HG03025 (cell line): Measurements from ENCODE around the gene GRIFIN.

Source experiments
- ATAC-seq: cut with Tn5 transposase; IDR thresholded peaks from one replicate; pipeline ENCODE4 v1.9.1; 2021; ENCODE audit warnings: mild to moderate bottlenecking, moderate library complexity; ENCODE audit not compliant: unreplicated experiment, low FRiP score

Gene GRIFIN

GRCh38 chr7:2513702-2514101 is 37.5 kb upstream of the GRIFIN start:
- no peak for ATAC-seq

DNA sequence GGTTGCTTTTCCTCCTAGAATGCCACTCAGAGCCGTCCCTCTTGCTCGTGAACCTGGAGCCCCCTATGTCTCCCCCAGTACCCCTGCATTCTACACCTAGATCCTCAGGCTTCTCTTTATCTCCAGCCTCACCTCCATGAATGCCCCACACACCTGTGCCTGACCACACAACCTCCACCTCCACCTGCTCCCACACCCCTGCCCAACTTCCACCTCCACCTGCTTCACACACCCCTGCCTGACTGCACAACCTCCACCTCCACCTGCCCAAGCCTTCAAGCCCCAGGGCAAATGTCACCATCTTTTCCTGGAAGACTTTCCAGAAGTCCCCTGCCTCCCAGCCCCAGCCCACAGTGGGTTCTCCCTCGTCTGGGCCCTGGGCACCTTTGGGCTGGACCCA is 36.5 kb upstream of the GRIFIN start:
- no peak for ATAC-seq

- ATAC-seq: no peak
Observed at GRCh38 chr7:2512179-2512661, 36.0 kb upstream of the GRIFIN start.

DNA sequence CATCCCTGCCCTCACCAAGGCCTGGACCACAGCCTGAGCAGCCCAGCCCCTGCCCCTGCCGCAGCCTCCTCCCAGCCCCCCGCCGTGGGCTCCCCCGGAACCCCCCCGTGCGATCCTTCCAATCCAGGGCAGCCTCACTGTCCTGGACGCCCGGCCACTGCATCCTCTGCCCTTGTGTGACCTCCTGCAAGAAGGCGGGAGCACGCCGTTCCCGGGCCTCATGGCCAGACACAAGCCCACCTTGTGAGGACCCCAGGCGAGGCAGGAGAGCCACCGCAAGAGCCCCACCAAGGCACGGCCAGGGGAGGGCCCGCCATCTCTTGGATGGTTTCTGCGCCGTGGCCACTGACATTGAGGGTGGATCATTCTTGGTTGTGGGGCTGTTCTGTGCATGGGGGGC is 35.6 kb upstream of the GRIFIN start:
- no peak for ATAC-seq

GRCh38 chr7:2510909-2511768 is 34.9 kb upstream of the GRIFIN start:
- no peak for ATAC-seq

- ATAC-seq: no peak
Observed at GRCh38 chr7:2510130-2510776, 34.1 kb upstream of the GRIFIN start.

GRCh38 chr7:2509298-2509906 is 33.2 kb upstream of the GRIFIN start:
- no peak for ATAC-seq

DNA sequence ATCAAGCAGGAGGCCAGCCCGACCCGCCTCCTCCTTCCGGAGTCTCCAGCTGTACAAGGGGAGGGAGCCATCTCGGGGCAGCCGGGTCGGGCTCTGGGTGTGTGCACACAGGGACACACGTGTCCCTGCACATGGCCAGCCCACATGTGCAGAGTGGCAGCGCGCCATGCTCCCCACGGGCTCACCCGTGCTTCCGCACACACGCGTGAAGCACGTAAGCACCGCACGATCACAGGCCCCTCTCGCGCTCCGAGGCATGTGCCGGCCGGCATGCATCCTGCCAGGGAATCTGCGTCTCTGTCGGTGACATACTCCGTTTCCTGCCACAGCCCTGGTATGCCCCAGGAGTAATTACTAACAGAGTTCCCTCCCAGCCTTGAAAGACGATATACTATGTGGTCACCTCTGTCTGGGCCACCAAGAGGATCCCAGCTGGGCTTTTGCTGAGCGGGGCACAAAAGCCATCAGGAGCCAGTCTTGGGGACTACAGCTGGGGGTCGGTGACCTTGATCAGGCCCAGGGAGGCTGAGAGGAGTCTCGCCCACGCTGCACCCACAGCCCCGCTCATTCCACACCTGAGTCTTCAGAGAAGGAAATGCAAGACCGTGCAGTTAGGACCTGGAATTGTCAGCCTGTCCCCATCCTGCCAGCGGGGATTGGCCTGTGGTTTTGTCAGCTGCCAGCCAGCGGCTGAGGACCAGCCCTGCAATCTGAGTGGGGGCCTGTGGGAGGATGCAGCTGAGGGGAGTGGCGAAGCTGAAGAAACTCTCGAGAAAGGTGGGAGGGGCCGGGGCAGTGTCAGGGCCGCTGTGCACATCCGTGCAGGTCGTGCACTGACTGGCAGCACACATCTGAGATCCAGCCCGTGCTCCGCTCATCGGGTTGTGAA is 32.4 kb upstream of the GRIFIN start:
- ATAC-seq: no peak

- no peak for ATAC-seq
Observed at GRCh38 chr7:2507917-2508306, 31.7 kb upstream of the GRIFIN start.

DNA sequence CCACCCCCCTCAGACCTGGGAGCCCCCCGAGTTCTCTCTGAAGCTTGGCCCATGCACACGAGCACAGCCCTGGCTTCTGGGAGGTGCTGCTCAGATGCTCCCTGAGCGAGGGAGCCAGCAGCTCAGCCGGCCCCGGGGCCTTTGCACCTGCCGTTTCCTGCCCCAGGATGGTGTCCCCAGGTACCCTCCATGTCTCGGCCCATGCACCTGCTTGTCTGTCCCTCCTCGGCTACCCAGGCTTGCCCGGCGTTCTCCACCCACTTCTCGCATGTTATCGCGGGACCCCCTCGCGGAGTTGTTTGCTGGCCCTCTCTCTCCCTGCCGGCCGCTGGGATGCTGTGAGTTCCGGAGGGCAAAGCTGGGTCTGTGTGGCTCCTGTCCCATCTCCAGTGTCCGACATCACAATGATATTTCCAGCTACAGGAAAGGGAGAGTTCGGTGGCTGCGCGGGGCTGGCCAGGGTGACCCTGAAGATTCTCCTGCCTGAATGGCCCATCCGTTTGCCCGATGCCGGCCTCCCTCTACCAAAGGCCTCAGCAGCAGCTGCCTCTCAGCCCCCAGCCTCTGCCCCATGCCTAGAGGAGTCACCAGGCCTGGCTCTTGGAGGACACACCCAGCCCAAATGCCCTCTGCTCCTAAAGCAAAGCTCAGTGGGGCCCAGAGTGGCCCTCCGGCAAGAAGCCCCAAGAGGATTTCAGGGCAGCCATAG is 31.2 kb upstream of the GRIFIN start:
- no peak for ATAC-seq

DNA sequence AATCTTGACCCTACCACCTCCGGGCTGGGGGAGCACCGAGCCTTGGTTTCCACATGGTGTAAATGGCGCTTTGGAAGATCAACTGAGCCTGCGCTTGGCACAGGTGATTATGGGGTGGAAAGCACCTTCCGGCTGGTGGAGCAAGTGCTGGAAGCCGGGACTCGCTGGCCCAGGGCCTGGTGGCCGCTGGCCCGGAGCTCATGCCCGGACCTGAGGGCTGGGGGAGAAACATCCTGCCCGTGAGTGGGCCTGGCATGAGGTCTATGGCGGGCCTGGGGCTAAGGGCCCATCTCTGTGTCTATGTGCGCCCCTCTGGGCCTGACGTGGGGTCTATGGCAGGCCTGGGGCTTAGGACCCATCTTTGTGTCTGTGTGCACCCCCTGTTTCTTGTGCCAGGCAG is 29.2 kb upstream of the GRIFIN start:
- ATAC-seq: no peak

GRCh38 chr7:2504889-2505375 is 28.7 kb upstream of the GRIFIN start:
- ATAC-seq: no peak

DNA sequence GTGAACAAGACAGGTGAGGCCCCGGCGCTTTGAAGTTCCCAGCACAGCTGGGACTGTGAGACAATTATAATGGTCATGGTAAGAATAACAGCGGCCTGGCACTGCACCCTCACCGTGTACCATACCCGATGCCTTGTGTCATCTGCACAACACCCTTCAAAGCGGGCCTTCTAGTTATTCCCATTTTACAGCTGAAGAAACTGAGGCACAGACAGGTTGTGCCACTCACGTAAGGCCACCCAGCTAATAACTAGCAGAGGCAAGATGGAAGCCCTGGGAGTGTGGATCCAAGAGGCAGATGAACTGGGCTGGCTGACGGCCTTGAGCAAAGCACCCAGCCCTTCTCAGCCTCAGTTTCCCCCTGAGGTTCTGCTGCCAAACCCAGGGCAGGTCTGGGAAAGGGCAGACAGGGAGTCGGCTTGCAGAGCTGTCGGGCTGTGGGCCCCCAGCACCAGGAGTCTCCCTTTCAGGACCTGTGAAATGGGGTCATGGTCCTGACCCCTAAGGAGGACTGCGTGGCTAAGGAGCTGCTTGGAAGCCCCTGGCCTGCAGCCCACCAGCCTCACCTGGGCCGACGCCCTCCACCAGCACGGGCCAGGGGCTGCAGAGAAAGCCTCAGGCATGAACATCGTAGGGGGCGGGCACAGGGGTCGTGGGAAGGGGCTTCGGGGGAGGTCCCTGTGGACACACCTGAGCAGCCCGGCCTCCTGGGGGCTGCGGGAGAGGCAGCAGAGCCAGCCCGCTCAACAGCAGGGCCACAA is 28.1 kb upstream of the GRIFIN start:
- no peak for ATAC-seq

DNA sequence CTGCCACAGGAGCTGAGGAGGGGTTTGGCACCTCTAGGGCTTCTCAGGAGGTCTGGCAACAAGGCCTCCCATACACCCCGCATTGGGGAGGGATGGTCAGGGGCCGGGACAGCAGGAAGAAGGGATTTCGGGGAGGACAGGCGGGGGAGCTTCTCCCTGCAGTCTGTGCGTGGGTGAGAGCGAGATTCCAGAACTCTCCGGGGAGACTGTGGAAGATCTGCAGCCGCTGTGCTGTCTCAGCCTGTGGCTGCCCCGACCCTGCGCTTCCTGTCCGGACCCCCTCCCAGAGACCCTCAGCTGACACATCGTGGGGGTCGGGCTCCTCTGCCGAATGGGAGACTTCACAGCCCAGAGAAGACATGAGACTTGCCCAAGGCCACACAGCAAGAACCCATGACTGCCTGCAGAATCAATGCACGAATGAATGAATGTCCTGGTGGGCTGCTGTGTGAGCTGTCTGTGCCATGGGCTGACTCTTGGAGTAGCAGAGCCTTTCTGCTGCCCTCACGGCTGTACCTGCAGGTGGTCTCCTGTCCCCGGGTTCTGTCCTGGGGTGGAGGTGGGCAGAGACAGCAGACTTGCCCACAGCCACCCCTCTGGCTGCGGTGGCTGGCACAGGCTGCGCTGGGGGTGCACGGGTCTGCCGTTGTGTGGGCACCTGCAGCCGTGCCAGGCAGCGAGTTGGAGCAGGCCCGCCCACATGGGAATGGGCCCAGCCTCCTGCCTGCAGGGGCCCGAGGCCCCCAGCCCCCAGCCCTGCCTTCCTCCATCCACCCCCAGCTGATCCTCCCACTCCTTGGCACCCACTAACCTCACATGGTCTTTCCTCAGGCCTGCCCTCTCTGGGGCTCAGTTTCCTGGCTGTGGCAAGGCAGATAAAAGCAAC is 27.1 kb upstream of the GRIFIN start:
- no peak for ATAC-seq

DNA sequence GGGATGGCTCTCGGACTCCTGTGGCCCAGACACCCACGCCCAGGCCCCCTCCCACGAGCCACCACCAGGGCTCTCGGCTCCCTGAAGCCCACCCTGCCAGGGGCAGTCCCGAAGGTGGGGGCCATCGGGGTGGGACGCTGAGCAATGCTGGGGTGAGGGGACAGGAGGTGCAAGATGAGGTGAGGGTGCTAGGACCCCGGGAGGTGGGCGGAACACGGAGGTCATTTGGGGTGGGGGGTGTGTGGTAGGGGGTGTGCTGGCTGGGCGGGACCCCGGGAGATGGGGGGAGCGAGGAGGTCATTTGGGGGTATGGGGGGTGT is 26.4 kb upstream of the GRIFIN start:
- ATAC-seq: no peak

DNA sequence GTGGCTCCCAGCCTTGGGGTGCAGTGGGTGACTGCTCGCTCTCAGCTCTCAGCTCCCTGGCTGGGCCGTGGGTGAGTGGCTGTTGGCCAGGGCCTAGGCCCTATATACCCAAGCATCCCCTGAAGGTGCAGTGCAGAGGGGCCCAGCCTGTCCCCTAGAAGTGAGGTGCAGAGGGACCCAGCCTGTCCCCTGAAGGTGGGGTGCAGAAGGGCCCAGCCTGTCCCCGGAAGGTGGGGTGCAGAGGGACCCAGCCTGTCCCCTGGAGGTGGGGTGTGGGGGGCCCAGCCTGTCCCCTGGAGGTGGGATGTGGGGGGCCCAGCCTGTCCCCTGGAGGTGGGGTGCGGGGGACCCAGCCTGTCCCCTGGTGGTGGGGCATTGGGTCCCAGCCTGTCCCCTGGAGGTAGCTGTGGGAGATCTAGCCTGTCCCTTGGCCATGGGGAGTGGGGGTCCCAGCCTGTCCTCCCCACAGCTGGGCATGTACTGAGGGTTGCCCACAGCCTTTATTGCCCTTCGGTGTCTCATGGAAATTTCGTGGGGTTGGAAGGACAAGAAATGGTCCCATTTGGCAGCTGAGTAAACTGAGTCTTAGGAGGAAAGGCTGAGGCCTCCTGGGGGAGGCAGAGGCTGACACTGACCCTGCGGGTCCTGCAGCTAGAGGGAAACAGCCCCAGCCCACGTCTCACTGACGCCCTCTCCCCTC is 25.9 kb upstream of the GRIFIN start:
- ATAC-seq: no peak

DNA sequence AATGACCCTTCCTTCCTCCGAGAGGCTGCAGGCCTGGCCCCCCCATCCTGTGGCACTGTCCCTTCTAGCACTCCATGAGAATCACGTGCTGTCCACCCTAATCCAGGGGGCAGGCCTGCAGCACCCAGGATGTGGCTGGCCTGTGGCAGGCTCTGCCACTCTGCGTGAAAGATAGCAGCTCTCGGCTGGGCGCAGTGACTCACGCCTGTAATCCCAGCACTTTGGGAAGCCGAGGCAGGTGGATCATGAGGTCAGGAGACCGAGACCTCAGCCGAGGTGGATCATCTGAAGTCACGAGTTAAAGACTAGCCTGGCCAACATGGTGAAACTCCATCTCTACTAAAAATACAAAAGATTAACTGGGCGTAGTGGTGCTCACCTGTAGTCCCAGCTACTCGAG is 24.5 kb upstream of the GRIFIN start:
- ATAC-seq: no peak
